ENCODE measurements around the gene SACS. TPM values are rescaled to one million over a fixed set of nuclear protein-coding genes. Genes with fewer than 3 reads are reported as not detected.
A peak's percentile ranks its signal among the peaks of the same experiment; 100 is the strongest.

Gene SACS
- total and polyA plus RNA-seq, 2 of the 8 experiments (the other 6 are each of a cell fraction or from before 2014, with no cell fraction given), result 11.0 to 54.2 TPM

GRCh38 chr13:23432626-23433025 lies 876 bp downstream of the SACS start:
- Histone ChIP-seq H2AFZ (ENCODE audit: low read length) (no peak overlapping the region), H3K4ac (replicated peaks; ENCODE audit: insufficient read length, low read depth, low read length) (no peak overlapping the region), H3K79me1 (ENCODE audit: low read depth, low read length) (no peaks in the 10 kb centered on the region), H3K56ac (replicated peaks; ENCODE audit: insufficient read length, low read depth, low read length) (no peak overlapping the region), H2AK5ac (ENCODE audit: low read depth, low read length) (no peak overlapping the region; the same call in 1 of the 2 replicates), H3K36me3 (ENCODE audit: control insufficient read depth in 2 of 4, insufficient read depth in 4 of 4, low read length in 3 of 4) (peaks cover 0 to 9% (median 0%) of the 10 kb centered on the region in 4 experiments; a peak in 3 of 8 replicates), H3K27ac (ENCODE audit: low read depth, low read length) (no peak overlapping the region), H4K8ac (ENCODE audit: extremely low read depth, insufficient read depth, low read length) (no peak overlapping the region), H3K9me3 (ENCODE audit: insufficient read depth in 2 of 2, low read depth in 1 of 2, low read length in 1 of 2) (no peaks in the 10 kb centered on the region), H2BK15ac (ENCODE audit: low read length) (no peak overlapping the region), H2BK12ac (ENCODE audit: low read depth, low read length) (peak overlapping the region; percentile 85; the same call in 1 of the 2 replicates), H3K4me1 (replicated peaks in 1 of 4; ENCODE audit: control insufficient read depth in 3 of 4, insufficient read depth in 4 of 4, low read length in 3 of 4) (peaks cover 2 to 18% (median 14%) of the 10 kb centered on the region in 4 experiments; a peak in 5 of 7 replicates), H4K20me1 (replicated peaks in 1 of 2; ENCODE audit: control insufficient read depth in 1 of 2, insufficient read depth in 2 of 2, low read length in 2 of 2) (no peaks in the 10 kb centered on the region), H3K9ac (replicated peaks in 1 of 4; ENCODE audit: extremely low read depth in 1 of 4, low read depth in 3 of 4, low read length in 3 of 4) (no peak overlapping the region; a peak in 1 of 7 replicates), H3K4me3 (ENCODE audit: extremely low read depth in 1 of 4, insufficient read depth in 2 of 4, low read depth in 3 of 4, low read length in 4 of 4) (peak overlapping the region; percentile 74 to 93 (median 88)), H2BK5ac (ENCODE audit: low read depth, low read length) (no peak overlapping the region), H4K91ac (replicated peaks; ENCODE audit: insufficient read length, low read length) (peak overlapping the region; percentile 55), H2BK20ac (ENCODE audit: low read length) (no peak overlapping the region), H3K14ac (ENCODE audit: insufficient read length) (no peak overlapping the region), H3K79me2 (ENCODE audit: control insufficient read depth in 1 of 2, insufficient read depth in 2 of 2, low read length in 2 of 2) (peaks cover 0 to 39% of the 10 kb centered on the region in 2 experiments; a peak in 3 of 4 replicates), H3K4me2 (ENCODE audit: insufficient read depth in 1 of 2, low read depth in 2 of 2, low read length in 2 of 2) (peak overlapping the region; percentile 64 to 69), H2BK120ac (replicated peaks; ENCODE audit: low read depth, low read length) (peak overlapping the region; percentile 21), H3K23ac (ENCODE audit: insufficient read length) (no peak overlapping the region), H3K23me2 (ENCODE audit: low read depth, low read length) (peaks cover 5% of the 10 kb centered on the region; the same call in 1 of the 2 replicates), H4K5ac (ENCODE audit: insufficient read length, low read depth, low read length) (no peak overlapping the region), H3K27me3 (replicated peaks in 1 of 4; ENCODE audit: control insufficient read depth in 3 of 4, extremely low read depth in 1 of 4, insufficient read depth in 3 of 4, low read length in 3 of 4) (peaks cover 0 to 4% (median 0%) of the 10 kb centered on the region in 4 experiments; a peak in 2 of 7 replicates), H3K18ac (ENCODE audit: extremely low read depth, low read length) (0 out of 2 replicates have a peak overlapping the region, but pooled peaks have one; percentile 52)
- FAIRE-seq (no peak), DNase-seq (ENCODE audit: low read depth in 1 of 2, low spot score in 2 of 2) (no peak)
- ChIA-PET POLR2A (ENCODE audit: partially characterized antibody) (interaction anchor here (0.6 to 2.8 kb wide), 8 partner anchors 9 to 219 kb away, joined by 3 to 18 read pairs (median 3); no protein-coding TSS in a partner anchor), CTCF (ENCODE audit: partially characterized antibody) (no interaction called here)
- 6% methylated on average over 6 of the region's 6 CpGs; no CpG with 5 or more reads in 1 of the 2 experiments for WGBS, 2 experiments (ENCODE audit: extremely low coverage in 1 of 2, insufficient coverage in 1 of 2, insufficient read length in 1 of 2, insufficient replicate concordance in 2 of 2, low coverage in 1 of 2, low lambda C conversion rate in 2 of 2, missing lambda C conversion rate in 1 of 2)
- TF ChIP-seq, protein P1, sequence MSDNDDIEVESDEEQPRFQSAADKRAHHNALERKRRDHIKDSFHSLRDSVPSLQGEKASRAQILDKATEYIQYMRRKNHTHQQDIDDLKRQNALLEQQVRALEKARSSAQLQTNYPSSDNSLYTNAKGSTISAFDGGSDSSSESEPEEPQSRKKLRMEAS (IDR thresholded peaks at IDR 0.05), result peak; percentile 67; the same call in 1 of the 2 replicates
- no peak for TF ChIP-seq CTBP2 (IDR thresholded peaks at IDR 0.05; ENCODE audit: borderline replicate concordance, insufficient read depth, insufficient read length, low read length)

Measured in H1 (cell line).